Measurements from ENCODE around the gene BCL11B. TPM values are rescaled to one million over a fixed set of nuclear protein-coding genes. Genes with fewer than 3 reads are reported as not detected.

The BCL11B gene
- total RNA-seq, 1 donor from 2014 or later: 2.6 TPM

DNA sequence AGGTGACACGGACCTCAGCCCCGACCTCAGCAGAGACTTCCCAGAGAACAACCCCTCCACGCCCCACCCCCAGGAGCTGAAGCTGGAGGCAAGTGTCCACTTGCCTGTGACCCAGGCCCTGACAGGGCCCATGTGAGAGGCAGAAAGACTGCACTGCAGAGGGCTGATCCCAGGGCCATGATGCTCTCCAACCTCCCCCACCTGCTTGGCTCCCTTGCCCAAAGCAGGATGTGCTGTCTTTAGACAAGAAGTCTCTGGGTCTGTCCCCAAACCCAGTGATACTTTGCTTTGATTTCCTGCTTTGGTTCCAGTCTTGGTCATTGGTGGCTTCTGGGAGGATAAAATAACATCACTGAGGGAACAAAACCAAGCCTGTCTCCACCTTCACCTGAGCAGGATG is 59.4 kb downstream of the BCL11B start:
- no peak for DNase-seq
- H3K27ac Mint-ChIP-seq (ENCODE audit: unreplicated experiment): no peak overlapping the region
- H3K4me1 Mint-ChIP-seq (ENCODE audit: low read depth, unreplicated experiment): peaks cover 2% of the 10 kb centered on the region
- no peak overlapping the region for H3K4me3 Mint-ChIP-seq (ENCODE audit: unreplicated experiment)
- H3K36me3 Mint-ChIP-seq (ENCODE audit: unreplicated experiment): no peaks in the 10 kb centered on the region
- TF ChIP-seq, protein P1, sequence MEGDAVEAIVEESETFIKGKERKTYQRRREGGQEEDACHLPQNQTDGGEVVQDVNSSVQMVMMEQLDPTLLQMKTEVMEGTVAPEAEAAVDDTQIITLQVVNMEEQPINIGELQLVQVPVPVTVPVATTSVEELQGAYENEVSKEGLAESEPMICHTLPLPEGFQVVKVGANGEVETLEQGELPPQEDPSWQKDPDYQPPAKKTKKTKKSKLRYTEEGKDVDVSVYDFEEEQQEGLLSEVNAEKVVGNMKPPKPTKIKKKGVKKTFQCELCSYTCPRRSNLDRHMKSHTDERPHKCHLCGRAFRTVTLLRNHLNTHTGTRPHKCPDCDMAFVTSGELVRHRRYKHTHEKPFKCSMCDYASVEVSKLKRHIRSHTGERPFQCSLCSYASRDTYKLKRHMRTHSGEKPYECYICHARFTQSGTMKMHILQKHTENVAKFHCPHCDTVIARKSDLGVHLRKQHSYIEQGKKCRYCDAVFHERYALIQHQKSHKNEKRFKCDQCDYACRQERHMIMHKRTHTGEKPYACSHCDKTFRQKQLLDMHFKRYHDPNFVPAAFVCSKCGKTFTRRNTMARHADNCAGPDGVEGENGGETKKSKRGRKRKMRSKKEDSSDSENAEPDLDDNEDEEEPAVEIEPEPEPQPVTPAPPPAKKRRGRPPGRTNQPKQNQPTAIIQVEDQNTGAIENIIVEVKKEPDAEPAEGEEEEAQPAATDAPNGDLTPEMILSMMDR (IDR thresholded peaks at IDR 0.05; ENCODE audit: partially characterized antibody, unreplicated experiment): no peak
- peaks cover 6% of the 10 kb centered on the region for H3K9me3 Mint-ChIP-seq (ENCODE audit: unreplicated experiment)
- peaks cover 6% of the 10 kb centered on the region for H3K27me3 Mint-ChIP-seq (ENCODE audit: unreplicated experiment)

DNA sequence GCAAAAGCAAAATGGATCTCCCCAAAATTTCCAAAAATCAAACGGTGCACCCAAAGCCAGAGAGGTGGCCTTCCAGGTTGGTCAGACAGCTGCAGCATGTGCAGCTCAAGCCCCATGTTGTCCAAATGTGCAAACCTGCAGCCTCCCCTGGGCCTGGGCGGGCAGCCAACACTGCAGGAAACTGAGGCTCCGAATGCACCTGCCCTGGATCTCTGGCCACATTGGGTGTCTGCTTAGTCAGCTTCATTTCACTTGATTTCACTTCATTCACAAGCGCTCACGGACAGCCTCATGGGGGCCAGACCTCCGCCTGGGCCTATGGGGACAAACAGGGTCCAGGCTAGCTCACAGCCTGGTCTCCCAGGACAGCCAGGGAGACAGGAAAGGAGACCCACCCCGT is 59.8 kb downstream of the BCL11B start:
- Mint-ChIP-seq H3K4me1 (ENCODE audit: low read depth, unreplicated experiment) (peaks cover 2% of the 10 kb centered on the region), H3K27me3 (ENCODE audit: unreplicated experiment) (peaks cover 9% of the 10 kb centered on the region), H3K36me3 (ENCODE audit: unreplicated experiment) (no peaks in the 10 kb centered on the region), H3K4me3 (ENCODE audit: unreplicated experiment) (no peak overlapping the region), H3K27ac (ENCODE audit: unreplicated experiment) (no peak overlapping the region), H3K9me3 (ENCODE audit: unreplicated experiment) (peaks cover 6% of the 10 kb centered on the region)
- TF ChIP-seq, protein P1 (IDR thresholded peaks at IDR 0.05; ENCODE audit: partially characterized antibody, unreplicated experiment): no peak
- DNase-seq: no peak

- Mint-ChIP-seq H3K4me1 (ENCODE audit: low read depth, unreplicated experiment) (peaks cover 2% of the 10 kb centered on the region), H3K27me3 (ENCODE audit: unreplicated experiment) (peaks cover 7% of the 10 kb centered on the region), H3K27ac (ENCODE audit: unreplicated experiment) (no peak overlapping the region), H3K36me3 (ENCODE audit: unreplicated experiment) (no peaks in the 10 kb centered on the region), H3K4me3 (ENCODE audit: unreplicated experiment) (no peak overlapping the region), H3K9me3 (ENCODE audit: unreplicated experiment) (no peaks in the 10 kb centered on the region)
- TF ChIP-seq, protein P1 (IDR thresholded peaks at IDR 0.05; ENCODE audit: partially characterized antibody, unreplicated experiment): no peak
- no peak for DNase-seq
Measured at GRCh38 chr14:99211410-99211809, 60.6 kb downstream of the BCL11B start.

GRCh38 chr14:99210333-99210732 is 61.7 kb downstream of the BCL11B start:
- Mint-ChIP-seq H3K36me3 (ENCODE audit: unreplicated experiment) (no peaks in the 10 kb centered on the region), H3K4me1 (ENCODE audit: low read depth, unreplicated experiment) (peaks cover 2% of the 10 kb centered on the region), H3K9me3 (ENCODE audit: unreplicated experiment) (peaks cover 4% of the 10 kb centered on the region), H3K4me3 (ENCODE audit: unreplicated experiment) (no peak overlapping the region), H3K27me3 (ENCODE audit: unreplicated experiment) (peaks cover 6% of the 10 kb centered on the region), H3K27ac (ENCODE audit: unreplicated experiment) (no peak overlapping the region)
- TF ChIP-seq, protein P1 (IDR thresholded peaks at IDR 0.05; ENCODE audit: partially characterized antibody, unreplicated experiment): no peak
- no peak for DNase-seq

- Mint-ChIP-seq H3K36me3 (ENCODE audit: unreplicated experiment) (no peaks in the 10 kb centered on the region), H3K27me3 (ENCODE audit: unreplicated experiment) (peaks cover 6% of the 10 kb centered on the region), H3K4me1 (ENCODE audit: low read depth, unreplicated experiment) (peaks cover 2% of the 10 kb centered on the region), H3K4me3 (ENCODE audit: unreplicated experiment) (no peak overlapping the region), H3K27ac (ENCODE audit: unreplicated experiment) (no peak overlapping the region), H3K9me3 (ENCODE audit: unreplicated experiment) (peaks cover 4% of the 10 kb centered on the region)
- TF ChIP-seq, protein P1 (IDR thresholded peaks at IDR 0.05; ENCODE audit: partially characterized antibody, unreplicated experiment): no peak
- no peak for DNase-seq
Measured at GRCh38 chr14:99209409-99209808, 62.6 kb downstream of the BCL11B start.

Measured in glutamatergic neuron (in vitro differentiated cells).